Body of pancreas (tissue), 4 donors: ENCODE results near the gene CDS2.

Source experiments
- CTCF ChIP-seq, 7 experiments: fragments of 450-650 bp in 4 of 7; fragments of 200-600 bp in 3 of 7; sonication (generic) in 3 of 7; IDR thresholded peaks; one replicate each; pipeline ENCODE4 v1.5.1; 2016 to 2019; ENCODE audit warnings: antibody characterized with exemption in 7 of 7
- POLR2A ChIP-seq, 3 donors: fragments of 450-650 bp; IDR thresholded peaks; one replicate each; pipeline ENCODE4 v1.6.1; 2016; ENCODE audit warnings: antibody characterized with exemption in 3 of 3, mild to moderate bottlenecking in 2 of 3

GRCh38 chr20:5180933-5181332, 54.1 kb downstream of the CDS2 start:
- no peak for TF ChIP-seq CTCF (IDR thresholded peaks at IDR 0.05)
- TF ChIP-seq POLR2A (IDR thresholded peaks at IDR 0.05), result no peak
